ENCODE measurements around the gene JAZF1. TPM values are rescaled to one million over a fixed set of nuclear protein-coding genes. Genes with fewer than 3 reads are reported as not detected.

JAZF1 gene
- total RNA-seq, 1 experiment from 2014 or later, result 6.9 TPM

DNA sequence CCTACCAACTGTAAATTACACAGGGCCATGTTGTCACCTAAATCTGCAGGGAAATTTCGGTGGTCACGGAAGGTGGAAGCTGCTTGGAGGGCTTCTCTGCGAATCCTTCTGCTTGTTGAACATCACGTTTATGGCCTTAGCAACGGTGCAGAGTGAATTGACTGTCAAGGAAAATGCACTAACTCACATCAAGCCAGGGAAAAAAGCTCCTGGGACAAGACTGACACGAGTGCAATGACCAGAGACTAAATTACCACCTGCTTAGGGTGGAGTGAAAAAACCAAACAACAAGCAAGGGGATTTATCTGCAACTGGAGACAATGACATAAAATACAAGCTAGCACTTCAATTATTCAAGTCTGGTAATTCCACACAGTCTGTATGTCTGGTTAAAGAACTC lies 211.2 kb downstream of the JAZF1 start:
- no peak for DNase-seq (ENCODE audit: low read depth)

DNA sequence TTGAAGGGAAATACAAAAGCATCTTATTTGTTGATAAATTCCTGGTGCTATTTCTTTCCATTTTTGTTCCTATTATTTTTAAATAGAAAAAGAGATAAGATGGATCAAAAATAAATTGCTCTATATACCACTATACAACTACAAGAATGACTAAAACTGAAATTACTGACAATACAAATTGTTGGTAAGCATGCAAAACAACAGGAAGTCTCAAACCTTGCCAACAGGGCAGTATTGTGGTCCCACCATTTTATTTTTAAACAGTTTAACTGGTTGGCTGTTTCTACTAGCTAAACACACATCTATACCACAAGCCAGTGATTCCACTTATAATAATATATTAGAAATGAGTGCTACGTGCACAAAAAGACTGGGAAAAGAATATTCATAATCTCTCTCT lies 213.0 kb downstream of the JAZF1 start:
- no peak for DNase-seq (ENCODE audit: low read depth)

DNA sequence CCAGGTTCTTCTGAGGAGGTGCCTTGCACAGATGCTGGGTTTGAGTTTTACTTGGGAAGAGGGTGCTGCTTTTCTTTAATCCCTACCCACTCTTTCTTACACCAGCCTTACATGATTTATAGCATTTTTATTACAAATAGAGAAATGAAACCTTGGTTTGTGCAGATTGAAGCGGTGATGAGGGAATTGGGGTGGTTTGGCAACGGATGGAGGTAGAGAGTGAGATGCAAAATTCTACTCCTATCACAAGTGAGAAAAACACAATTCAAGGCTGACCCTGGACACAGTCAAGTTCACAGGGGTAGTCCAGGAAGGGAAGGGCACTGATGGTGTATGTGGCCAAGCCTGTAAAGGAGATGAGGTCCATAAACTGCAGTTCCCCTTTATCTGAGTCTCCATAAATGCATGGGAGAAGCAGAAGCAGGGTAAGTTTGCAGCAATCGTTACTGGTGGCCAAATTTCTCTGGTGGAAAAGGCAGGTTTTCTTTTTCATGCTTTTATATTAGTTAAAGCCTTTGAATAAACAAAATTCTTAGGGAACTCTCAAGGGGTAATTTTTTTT lies 214.3 kb downstream of the JAZF1 start:
- DNase-seq (ENCODE audit: low read depth), result no peak

GRCh38 chr7:27965650-27966049 lies 214.9 kb downstream of the JAZF1 start:
- DNase-seq (ENCODE audit: low read depth), result no peak

DNA sequence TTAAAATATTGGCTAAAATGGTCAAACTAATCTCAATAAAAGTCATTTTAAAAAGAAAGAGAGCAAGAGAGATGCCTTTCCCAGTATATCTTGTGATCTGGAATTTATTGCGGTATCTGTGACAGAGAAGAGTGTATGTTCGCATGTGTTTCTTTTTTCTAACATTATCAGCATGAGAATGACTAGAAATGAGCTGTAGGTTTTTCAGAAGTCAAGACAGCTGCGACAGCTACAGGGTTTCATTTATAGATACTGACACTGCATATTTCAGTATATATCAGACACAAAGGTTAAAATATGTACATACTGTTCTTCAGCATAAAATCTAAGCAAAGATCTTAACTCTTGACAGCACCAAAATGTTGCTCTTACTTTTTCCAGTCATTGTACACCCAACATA lies 215.8 kb downstream of the JAZF1 start:
- no peak for DNase-seq (ENCODE audit: low read depth)

DNA sequence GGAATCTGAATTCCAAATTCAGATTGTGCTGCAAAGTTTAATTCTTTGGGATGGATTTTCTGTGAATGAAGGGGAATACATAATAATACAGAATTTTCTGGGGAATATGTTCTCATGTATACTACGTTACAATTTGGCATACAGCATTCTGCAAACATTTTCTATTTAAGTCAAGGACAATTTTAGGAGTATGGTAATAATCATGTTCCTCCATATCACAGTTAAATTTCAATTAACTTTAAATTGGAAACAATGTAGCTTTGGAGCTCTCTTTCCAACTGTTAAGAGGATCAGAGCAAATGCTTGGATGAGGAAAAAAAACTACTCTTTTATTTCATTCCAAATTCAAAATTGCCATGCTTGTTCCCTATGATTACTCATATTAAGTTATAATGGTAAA lies 217.5 kb downstream of the JAZF1 start:
- no peak for DNase-seq (ENCODE audit: low read depth)

DNA sequence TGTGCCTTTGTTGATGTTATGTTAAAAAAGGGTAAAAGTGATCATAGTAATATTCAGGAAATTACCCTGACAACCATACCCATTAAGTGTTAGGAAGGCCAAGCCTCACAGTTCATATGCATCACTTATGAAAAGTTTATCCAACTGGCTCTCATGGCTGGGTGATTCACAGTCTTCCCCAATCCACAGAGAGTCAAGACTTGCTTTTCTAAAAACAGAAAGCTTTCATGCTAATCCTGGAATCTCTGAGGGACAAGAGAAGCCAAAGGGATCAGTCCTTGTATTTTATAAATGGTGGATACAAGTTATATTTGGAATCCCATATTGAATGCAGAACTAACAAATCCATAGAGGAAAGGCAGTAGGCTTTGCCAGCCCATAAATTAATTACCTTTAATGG lies 218.3 kb downstream of the JAZF1 start:
- DNase-seq (ENCODE audit: low read depth), result peak; percentile 40

GRCh38 chr7:27961255-27961654 lies 219.3 kb downstream of the JAZF1 start:
- peak; percentile 95 for DNase-seq (ENCODE audit: low read depth)

DNA sequence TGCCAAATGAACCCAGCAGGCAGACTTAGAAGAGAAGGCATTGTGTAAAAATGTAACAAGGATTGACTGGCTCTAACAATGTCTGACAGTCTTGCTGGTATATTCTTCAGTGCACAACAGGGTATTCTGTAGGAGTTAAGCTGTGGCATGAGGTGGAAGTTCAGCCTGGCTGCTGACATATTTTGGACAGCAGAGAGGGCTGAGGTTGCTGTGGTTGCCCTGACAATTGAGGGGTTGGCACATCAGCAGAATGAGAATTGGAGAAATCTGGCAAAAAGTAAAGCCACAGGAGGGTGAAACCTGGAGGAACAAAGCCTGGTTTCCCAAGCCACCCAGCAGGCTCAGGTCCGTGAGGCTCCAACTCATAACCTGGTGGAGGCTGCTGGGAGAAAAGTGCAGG lies 220.2 kb downstream of the JAZF1 start:
- DNase-seq (ENCODE audit: low read depth), result peak; percentile 44

DNA sequence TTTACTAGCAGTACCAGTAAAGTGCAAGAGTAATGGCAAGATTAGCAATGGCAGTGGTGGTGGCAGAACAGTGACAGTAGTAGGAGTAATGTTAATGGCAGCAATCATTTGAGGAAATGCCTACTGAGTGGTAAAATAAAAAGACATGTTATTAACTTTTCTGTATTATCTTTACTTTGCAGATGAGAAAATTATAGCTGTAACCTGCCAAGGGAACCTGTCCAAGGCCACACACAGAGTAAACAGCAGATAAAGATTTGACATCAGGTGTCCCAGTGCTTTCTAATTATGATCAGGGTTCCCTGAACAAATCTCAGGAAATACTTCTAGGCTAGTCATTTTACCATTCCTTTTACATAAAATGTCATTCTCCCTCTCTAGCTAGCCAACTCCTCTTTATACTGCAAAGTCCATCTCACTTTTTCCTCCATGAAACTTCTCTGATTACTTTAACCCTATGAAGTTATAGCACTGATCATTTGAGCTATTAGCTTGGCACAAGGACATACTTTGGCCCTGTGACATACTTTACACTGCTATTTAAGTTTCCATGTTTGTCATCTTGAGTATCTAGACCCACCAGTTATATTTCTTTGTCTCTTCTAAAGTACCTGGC lies 221.6 kb downstream of the JAZF1 start:
- DNase-seq (ENCODE audit: low read depth), result no peak

- DNase-seq (ENCODE audit: low read depth), result no peak
Measured at GRCh38 chr7:27955596-27955995, 225.0 kb downstream of the JAZF1 start.

DNA sequence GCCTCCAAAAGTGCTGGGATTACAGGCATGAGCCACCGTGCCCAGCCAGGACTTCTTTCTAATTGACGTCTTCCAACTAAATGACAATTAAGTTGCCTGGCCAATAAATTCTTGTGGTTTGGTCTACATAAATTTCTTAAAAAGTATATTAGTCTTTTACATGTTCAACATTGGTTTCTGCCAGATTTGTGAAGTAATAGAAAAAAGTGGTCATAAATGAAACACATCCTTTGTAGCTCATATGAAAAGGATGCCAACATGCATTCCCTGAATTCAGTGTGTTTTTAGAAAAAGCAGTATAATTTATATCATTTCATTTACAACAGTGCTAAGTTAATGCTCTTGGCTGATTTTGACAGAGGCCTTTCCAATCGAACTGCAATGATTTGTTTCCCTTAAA lies 225.6 kb downstream of the JAZF1 start:
- DNase-seq (ENCODE audit: low read depth), result no peak

DNA sequence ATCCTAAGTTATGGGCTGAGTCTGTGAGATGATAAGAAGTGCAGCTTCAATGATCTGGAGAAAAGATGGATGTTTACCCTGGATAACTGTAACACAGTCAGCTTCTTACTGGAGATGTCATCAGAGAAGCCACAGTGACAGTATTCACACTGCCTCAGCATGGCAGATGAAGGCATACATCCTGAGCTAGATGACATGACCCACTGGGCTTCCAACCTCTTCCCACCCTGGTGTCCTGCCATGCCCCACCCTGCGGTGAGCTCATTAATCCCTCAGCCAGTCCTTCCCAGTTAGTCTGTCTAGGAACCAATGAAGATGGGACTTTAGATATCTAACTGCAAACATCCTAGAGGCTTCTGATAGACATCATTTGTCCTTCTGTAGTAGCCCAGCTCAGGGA lies 226.8 kb downstream of the JAZF1 start:
- DNase-seq (ENCODE audit: low read depth), result no peak

GRCh38 chr7:27953361-27953760 lies 227.2 kb downstream of the JAZF1 start:
- DNase-seq (ENCODE audit: low read depth), result peak; percentile 45

DNA sequence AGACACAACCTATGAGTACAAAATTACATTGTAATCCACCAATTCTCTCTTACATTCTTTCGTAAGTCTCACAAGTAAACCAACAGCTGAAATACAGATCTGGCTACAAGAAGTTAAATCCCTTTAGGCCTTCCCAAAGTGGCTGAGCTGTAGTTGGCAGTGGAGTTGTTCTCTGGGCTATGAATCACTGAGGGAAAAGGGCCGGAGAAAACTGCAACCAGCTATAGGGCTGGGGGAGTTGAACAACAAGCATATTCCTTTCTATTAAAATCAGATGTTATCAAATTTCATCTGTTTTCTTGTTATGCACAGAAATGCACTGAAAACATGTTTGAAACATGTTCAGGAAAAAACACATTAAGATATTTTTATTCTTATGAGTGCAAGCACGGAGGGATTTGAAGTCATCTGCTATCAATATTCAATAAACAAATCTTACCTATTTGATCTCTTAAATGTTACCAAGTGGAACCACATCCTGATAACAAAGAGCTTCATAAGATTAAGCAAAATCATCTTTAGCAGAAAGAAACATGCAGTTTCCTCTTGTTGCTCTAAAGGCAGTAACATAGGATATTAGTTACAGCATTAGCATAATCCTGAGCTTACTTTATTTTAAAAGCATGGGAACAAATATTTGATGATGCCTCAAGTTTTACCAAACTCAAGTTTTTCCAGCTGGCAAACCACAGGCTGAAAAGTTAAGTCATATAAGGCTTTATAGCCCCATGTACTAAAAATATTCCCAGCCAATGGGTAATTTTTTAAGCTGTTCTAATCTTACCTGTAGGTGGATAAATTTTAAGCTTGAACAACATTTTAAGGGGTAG lies 227.9 kb downstream of the JAZF1 start:
- no peak for DNase-seq (ENCODE audit: low read depth)

DNA sequence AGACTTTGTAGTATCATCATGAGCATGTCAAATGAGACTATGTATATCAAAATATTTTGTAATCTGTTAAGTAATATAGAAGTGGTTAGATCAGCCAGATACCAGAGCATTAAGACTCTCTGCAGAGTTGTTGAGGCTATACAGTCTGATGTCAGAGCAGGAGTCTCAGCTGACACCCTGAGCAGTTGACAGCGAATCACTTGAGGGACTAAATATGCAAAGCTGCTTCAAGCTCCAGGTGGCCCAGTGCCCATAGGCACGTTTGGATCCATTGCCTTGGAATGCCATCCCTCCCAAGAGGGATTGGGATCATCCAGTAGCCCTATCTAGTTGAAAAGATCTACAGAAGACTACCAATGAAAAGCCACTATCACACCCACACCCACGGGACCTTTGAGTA lies 230.5 kb downstream of the JAZF1 start:
- DNase-seq (ENCODE audit: low read depth), result no peak

- no peak for DNase-seq (ENCODE audit: low read depth)
Measured at GRCh38 chr7:27948861-27949260, 231.7 kb downstream of the JAZF1 start.

GRCh38 chr7:27947586-27948278 lies 232.9 kb downstream of the JAZF1 start:
- peak; percentile 17 for DNase-seq (ENCODE audit: low read depth)

DNA sequence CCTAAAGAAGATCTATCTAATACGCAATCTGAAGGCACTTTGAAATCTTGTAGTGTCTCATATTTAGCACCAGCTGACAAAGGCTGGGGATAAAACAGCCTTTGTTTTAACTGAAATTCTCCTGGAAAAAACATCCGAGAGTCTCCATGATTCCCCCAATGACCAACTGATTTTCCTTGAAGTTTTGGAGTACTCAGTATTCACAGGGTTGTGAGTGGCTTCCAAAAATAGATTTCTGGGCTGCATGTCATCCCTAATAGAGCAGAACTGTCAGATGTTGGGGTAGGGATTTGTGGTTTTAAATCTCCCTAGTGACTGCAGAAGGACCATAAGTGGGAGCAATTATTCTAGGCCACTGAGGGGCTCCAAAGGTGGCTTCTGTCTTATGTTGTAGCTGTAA lies 234.2 kb downstream of the JAZF1 start:
- no peak for DNase-seq (ENCODE audit: low read depth)

- no peak for DNase-seq (ENCODE audit: low read depth)
Measured at GRCh38 chr7:27945058-27945795, 235.4 kb downstream of the JAZF1 start.

DNA sequence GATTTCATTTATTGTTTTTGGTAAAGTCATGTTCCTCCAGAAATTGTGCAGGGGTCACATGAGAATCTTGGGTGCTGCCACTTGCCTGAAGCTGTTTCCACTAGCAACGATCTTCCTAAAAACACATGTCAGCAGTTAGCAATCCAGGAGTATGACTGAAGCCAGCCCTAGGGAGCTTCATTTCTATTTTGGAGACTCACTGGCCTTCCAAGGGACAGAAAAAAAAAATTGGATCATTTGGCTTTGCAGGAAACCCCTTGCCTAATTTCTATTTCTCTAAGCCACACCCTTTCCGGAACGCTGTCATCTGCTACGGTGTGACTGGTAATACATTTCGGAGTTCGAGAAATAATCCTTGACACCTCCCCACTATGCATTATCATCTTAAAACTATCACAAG lies 236.0 kb downstream of the JAZF1 start:
- no peak for DNase-seq (ENCODE audit: low read depth)

DNA sequence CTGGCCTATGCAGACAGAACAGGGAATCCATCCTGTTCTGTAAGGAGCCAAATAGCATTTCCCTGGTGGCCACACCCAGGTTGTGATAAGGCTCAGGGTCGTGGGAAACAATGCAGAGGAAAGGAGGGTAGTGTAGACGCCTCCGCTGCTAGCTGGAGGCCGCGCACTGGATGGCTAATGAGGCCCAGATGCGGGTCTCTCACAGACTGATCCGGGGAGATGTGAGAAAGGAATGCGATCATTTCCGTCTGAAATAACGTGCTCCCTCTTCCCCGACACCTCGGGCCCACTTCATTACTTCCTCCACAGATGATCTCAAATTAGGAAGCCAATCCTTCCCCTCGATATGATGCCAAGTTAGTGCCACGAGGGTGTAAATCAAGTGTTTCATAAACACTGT lies 237.4 kb downstream of the JAZF1 start:
- DNase-seq (ENCODE audit: low read depth), result no peak
